ENCODE measurements around the gene RHOXF2B.

DNA sequence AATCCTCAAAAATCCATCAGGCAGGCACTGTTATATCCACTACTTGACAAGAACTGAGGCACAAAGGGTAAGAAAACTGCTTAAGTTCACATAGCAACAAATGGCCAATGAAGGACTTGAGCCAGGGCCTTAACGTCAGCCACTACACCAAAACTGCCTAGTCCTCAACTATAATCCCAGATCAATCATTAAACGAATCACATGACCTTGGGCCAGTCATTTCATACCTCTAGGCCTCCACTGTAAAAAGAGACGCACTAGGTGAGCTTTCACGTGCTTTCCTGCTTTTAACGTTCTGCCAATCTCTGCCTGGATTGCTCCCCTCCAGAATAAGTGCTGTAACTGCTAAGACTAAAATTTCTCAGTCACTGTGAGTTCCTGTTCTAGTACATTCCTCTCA, 54.7 kb downstream of the RHOXF2B start:
- TF ChIP-seq, protein P1, sequence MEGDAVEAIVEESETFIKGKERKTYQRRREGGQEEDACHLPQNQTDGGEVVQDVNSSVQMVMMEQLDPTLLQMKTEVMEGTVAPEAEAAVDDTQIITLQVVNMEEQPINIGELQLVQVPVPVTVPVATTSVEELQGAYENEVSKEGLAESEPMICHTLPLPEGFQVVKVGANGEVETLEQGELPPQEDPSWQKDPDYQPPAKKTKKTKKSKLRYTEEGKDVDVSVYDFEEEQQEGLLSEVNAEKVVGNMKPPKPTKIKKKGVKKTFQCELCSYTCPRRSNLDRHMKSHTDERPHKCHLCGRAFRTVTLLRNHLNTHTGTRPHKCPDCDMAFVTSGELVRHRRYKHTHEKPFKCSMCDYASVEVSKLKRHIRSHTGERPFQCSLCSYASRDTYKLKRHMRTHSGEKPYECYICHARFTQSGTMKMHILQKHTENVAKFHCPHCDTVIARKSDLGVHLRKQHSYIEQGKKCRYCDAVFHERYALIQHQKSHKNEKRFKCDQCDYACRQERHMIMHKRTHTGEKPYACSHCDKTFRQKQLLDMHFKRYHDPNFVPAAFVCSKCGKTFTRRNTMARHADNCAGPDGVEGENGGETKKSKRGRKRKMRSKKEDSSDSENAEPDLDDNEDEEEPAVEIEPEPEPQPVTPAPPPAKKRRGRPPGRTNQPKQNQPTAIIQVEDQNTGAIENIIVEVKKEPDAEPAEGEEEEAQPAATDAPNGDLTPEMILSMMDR (IDR thresholded peaks at IDR 0.05), result no peak
- TF ChIP-seq POLR2A (IDR thresholded peaks at IDR 0.05), result no peak
